ENCODE measurements around the gene MRPL14.

DNA sequence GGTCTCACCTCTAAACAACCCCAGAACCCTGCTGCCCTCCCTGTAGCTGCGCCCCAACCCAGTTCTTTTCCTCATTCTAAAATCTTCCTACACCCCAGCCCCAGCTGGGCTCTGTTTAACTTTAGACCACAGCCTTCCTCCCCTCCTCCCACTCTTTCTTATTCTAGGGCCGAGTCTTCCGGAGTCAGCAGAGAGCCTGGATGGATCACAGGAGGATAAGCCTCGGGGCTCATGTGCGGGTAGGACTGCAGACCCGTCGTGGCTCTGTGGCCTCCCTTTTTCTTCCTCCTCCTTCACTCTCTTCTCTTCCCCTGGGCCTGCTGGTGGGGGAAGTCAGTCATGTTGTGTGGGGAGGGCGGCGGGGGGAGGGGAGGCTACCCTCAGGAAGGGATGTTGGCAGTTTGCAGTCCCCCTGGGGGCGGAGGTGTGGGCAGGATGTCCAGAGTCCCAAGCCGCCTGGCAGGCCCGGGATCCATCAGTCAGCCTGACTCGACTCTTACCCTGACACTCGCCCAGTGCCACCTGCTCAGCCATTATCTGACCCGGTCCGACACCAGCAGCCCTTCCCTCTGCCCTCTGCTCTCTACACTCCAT is 39.4 kb upstream of the MRPL14 start:
- TF ChIP-seq, protein P1, sequence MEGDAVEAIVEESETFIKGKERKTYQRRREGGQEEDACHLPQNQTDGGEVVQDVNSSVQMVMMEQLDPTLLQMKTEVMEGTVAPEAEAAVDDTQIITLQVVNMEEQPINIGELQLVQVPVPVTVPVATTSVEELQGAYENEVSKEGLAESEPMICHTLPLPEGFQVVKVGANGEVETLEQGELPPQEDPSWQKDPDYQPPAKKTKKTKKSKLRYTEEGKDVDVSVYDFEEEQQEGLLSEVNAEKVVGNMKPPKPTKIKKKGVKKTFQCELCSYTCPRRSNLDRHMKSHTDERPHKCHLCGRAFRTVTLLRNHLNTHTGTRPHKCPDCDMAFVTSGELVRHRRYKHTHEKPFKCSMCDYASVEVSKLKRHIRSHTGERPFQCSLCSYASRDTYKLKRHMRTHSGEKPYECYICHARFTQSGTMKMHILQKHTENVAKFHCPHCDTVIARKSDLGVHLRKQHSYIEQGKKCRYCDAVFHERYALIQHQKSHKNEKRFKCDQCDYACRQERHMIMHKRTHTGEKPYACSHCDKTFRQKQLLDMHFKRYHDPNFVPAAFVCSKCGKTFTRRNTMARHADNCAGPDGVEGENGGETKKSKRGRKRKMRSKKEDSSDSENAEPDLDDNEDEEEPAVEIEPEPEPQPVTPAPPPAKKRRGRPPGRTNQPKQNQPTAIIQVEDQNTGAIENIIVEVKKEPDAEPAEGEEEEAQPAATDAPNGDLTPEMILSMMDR (IDR thresholded peaks at IDR 0.05 in 4 of 5, conservative IDR thresholded peaks at IDR 0.05 in 1 of 5), result no peak
- no peak for TF ChIP-seq POLR2A (IDR thresholded peaks at IDR 0.05)

Measured in gastrocnemius medialis (tissue), 4 donors.